Hematopoietic multipotent progenitor cell treated with erythropoietin and hydrocortisone succinate and interleukin-3 and kit ligand, for 4 days (in vitro differentiated cells): Measurements from ENCODE around the gene PEX1.
"Not testable (repeated sequence)": the region's sequence is repeated elsewhere in the genome, so short reads cannot be mapped to it uniquely, and the experiment has no call there.

Source experiments
- DNase-seq: peaks from one replicate; pipeline ENCODE4 v3.0.0-alpha.2; 2015

Gene PEX1

GRCh38 chr7:92528188-92528957 is at the start of gene PEX1, which contains the start of gene RBM48:
Gene PEX1 (minus strand): TSS chr7:92528520. CDS start chr7:92528435, 85 bp downstream.
Gene RBM48 (plus strand): TSS chr7:92528795. CDS start chr7:92528814, 19 bp downstream.
- DNase-seq = peak; percentile 100

GRCh38 chr7:92576296-92576695 is 48.0 kb upstream of the PEX1 start:
- DNase-seq = no peak

- peak; percentile 23 for DNase-seq
These were observed 40.8 kb upstream of the PEX1 start for GRCh38 chr7:92569137-92569536.

- no peak for DNase-seq
These were observed 39.1 kb upstream of the PEX1 start for GRCh38 chr7:92567460-92567859.

- no peak for DNase-seq
These were observed 35.0 kb upstream of the PEX1 start for GRCh38 chr7:92563345-92563744.

- DNase-seq = peak; percentile 12
These were observed 32.3 kb upstream of the PEX1 start for GRCh38 chr7:92560602-92561001.

- no peak for DNase-seq
These were observed 29.6 kb upstream of the PEX1 start for GRCh38 chr7:92557808-92558362.

GRCh38 chr7:92557249-92557648 is 28.9 kb upstream of the PEX1 start:
- peak; percentile 6 for DNase-seq

- no peak for DNase-seq
These were observed 21.9 kb upstream of the PEX1 start for GRCh38 chr7:92550194-92550593.

- no peak for DNase-seq
These were observed 19.3 kb upstream of the PEX1 start for GRCh38 chr7:92547579-92547978.

- DNase-seq = no peak
These were observed 18.7 kb upstream of the PEX1 start for GRCh38 chr7:92546856-92547497.

GRCh38 chr7:92545116-92545515 is 16.8 kb upstream of the PEX1 start:
- DNase-seq = not testable (repeated sequence)

GRCh38 chr7:92543542-92543941 is 15.2 kb upstream of the PEX1 start:
- DNase-seq = not testable (repeated sequence)

GRCh38 chr7:92534572-92534971 is 6.3 kb upstream of the PEX1 start:
- no peak for DNase-seq

GRCh38 chr7:92528958-92529264 is 591 bp upstream of the PEX1 start:
- no peak for DNase-seq

- peak; percentile 86 for DNase-seq
These were observed 776 bp downstream of the PEX1 start for GRCh38 chr7:92527300-92528187.

GRCh38 chr7:92523110-92523509 is 5.2 kb downstream of the PEX1 start:
- no peak for DNase-seq

GRCh38 chr7:92520024-92520423 is 8.3 kb downstream of the PEX1 start:
- DNase-seq = no peak

GRCh38 chr7:92517631-92518030 is 10.7 kb downstream of the PEX1 start:
- no peak for DNase-seq

- DNase-seq = no peak
These were observed 15.0 kb downstream of the PEX1 start for GRCh38 chr7:92513167-92513902.

- no peak for DNase-seq
These were observed 19.4 kb downstream of the PEX1 start for GRCh38 chr7:92508946-92509345.

GRCh38 chr7:92506363-92506762 is 22.0 kb downstream of the PEX1 start:
- DNase-seq = no peak
